ENCODE data around the gene ENC1.

ENC1 gene

DNA sequence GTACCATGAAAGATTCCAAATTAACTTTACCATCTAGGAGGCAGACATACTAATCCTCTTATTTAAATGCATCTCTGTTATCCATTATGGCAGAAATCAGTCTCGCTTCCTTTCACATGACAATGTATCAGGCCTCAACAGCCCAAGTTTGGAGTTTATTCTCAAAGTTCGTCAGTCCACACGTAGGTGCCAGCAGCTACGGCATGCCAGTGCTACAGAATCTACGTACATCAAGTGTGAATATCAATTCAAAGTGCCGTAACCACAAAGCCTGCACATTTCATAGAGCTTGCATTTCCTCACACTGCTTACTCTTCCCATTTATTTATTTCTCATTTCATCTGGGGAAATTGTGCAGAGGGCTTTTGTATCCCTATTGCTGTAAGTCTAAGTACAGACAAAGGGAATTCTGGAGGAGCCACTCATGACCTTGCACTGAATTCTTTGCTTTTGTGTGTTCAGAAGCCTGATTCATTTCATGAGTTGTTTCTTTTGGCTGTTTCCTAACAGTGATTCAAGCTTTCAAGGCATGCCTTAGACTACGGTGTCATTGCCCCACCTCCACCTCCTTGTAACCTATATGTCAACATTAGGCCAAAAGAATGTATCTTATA is 10.0 kb downstream of the ENC1 start:
- DNase-seq: no peak

- DNase-seq: no peak
Measured at GRCh38 chr5:74629326-74629725, 11.2 kb downstream of the ENC1 start.

DNA sequence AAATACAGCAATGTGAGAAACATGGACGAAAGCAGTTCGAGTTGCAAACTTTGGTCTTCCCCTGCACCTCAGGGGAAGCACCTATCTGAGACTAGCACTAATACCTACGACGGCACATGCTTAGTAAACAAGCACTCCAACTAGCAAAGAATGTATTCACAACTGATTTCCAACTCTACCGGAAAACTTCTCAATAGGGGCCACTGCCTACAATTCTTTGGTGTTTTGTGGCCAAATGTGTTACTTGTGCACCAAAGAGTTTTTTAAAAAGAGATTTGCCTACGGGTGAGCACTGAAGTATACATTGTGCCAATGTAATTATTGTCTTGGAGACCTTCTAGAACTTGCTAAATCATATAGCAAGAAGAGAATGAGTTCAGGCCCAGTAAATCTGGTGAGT is 12.2 kb downstream of the ENC1 start:
- no peak for DNase-seq

DNA sequence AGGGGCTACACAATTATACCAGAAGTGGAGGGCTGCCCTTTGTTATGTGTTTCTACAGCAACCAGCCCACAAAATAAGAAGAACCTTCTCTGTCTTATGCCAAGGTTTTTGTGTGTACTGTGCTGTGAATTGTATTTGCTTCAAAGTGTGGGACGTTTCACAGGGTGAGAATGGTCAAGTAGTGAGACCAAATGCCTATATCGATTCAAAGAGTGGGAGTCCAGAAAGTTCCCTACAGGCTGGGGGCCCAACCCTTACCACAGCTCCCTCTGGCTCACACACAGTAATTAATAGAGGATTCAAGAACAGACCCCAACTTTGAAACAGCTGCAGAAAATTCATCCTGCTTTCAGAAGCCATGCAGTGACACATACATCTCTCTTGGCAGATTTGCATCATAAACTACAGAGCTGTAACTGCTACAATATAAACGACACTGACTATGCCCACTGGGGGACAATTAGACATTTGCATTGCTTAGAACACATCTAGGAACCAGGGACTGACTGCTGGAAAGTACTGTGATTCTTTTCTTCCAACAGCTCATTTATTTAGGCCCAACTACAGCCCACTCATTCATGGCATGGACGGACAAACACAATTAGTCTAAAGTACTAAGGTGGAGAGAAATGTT is 12.8 kb downstream of the ENC1 start:
- DNase-seq: no peak

GRCh38 chr5:74626386-74627222 is 13.9 kb downstream of the ENC1 start:
- no peak for DNase-seq

DNA sequence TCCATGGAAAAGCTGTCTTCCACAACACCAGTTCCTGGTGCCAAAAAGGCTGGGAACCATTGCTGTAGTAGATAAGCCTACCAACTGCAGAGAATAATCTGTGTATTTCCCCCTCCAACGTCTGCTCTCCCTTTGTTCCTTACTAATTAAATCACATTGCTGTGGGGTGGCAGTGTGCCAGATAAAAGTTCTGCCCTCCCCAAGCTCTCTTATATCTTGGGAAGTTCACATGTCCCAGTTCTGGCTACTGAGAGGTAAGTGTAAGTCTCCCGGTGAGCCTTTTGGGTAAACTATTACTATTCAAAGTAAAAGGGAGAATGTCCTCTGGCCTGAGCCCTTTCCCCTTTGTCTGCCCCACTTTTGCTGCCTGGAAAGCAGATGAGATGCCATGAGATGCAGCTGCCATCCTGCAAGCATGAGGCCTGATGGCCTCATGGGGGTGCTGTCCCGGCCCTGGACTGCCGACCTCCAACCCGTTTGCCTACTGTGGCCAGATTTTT is 14.7 kb downstream of the ENC1 start:
- DNase-seq: no peak

GRCh38 chr5:74624931-74625505 is 15.5 kb downstream of the ENC1 start:
- DNase-seq: no peak

DNA sequence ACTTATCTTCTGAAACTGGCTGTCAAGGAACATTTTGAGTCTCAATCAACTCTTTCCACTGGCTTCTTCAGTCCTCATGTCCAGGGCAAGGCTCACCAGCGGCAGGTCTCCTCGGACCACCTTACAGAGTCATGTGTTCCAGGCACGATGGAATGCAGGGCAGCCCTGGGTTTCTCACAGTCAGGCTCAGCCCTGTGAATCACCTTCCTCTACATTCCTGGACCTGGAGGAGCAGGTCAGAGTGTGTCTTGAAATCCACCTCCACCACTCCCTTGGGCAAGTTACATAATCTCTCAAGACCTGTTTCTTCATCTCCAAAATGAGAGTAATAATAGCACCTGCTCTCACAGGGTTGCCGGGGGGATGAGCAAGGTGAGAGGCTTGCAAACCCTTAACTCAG is 16.0 kb downstream of the ENC1 start:
- DNase-seq: no peak

- DNase-seq: no peak
Measured at GRCh38 chr5:74623748-74624408, 16.6 kb downstream of the ENC1 start.

DNA sequence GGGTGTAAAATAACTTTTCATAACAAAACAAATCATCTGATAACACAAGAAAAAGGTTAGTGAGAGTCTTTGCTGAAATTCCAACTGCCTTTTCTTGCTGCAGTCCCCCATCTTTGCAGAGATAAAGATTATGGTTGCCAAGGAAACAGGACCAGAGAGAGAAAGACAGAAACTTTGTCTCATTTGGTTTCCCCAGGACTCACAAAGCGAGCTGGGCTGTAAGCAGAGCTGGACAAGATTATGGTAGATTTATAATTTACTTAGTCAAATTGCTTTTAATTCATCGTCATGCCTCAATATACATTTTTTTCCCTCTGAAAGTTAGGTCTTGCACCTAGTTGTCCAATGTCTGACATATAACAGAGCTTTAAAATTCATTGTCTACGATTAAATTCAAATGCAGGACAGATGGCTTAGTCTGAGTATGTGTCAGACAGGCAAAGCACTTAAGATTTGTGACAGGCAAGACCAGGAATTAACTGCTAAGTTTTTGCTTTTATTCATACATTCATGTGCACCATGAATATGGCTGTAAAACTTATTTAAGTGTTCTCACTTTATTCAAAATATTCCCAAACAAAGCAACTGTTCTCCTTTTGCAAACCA is 17.4 kb downstream of the ENC1 start:
- DNase-seq: no peak

GRCh38 chr5:74622122-74622521 is 18.4 kb downstream of the ENC1 start:
- DNase-seq: no peak

DNA sequence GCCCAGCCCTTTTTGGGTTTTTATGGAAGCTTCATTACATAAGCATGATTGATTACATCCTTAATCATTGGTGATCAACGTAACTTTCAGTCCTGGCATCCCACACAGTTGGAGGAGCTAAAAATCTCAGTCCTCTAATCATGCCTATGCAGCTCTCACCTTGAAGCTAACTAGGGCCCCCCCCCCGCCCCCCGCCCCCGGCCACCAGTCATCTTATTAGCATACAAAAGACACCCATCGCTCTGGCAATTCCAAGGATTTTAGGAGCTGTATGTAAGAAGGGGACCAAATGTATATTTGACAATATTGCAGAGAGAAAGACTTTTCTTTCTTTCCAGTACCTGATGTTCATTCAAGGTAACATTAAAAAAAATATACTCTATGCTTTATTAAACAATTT is 19.0 kb downstream of the ENC1 start:
- no peak for DNase-seq

DNA sequence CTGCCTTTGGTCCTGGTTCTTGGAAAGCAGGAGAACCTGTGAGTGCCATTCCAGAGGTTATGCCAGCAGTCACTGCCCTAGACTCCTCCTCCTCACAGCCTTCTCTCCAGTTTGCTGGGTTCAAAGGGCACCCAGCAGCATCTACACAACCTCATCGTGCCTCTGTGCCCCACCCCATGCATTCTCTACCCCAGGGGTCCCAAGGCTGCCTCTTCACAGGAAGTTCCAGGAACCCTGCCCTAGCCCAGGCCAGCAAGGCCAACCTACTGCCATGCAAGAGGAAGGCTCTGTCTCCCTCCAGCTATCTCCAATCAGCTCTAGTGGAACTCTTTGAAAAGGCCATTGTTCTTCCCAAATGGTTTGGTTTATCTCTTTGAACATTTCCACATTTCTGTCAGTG is 21.2 kb downstream of the ENC1 start:
- DNase-seq: no peak

DNA sequence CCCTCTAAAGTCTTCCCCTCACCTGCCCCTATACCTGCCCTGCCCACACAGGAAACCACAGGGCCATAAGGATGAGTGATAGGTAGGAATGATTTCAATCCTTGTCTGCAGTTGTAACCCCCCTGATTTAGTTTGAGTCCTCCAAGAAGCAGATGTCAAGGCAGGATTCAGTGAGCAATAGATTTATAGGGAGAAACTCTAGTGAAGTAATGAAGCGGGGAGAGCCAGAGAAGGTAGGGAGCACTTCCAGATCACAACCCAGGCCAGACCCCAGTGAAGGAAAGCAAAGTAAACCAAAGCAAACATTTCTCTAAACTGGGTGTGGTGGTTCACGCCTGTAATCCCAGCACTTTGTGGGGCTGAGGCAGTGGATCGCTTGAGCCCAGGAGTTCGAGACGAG is 22.4 kb downstream of the ENC1 start:
- no peak for DNase-seq

GRCh38 chr5:74617202-74617601 is 23.3 kb downstream of the ENC1 start:
- no peak for DNase-seq

DNA sequence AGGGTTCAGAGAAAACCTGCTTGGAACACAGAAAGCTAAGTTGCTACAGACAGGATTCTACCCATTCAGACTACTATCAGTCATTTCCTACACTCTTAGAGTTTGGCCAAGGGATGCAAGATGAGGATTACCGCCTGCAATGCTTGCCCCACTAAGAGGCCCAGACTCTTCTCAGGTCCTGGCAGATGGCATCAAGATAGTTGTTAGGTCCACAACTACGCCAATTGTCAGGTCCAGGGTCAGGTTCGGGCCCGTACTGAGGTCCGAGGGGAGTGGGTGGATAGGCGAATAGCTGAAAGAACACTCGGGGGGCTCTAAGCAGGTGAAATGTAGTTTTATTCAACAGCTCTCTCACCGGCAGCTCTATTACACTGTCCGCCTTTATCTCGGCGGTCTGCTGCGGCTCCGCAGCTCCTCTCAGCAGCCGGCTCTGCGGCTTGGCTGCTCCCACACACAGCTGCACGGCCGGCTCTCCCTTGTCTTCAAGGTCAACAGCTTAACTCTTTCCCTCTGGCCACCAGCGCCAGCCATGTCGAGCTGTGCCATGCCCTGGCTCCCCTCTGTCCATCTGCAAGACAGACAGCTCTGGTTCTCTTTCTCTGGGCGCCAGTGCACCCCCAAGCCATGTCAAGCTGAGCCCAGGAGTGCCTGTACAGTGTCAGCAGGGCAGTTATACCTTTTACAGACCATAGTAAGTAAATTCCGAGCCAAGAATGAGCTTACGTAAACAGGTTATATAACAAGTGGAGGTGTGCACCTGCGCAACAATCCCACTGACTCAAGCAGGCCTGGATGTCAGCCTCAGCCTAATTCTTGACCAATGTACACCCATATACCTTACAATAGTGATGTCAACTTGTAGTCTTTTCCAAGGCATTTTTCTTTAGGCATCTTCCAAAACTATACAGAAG is 24.0 kb downstream of the ENC1 start:
- no peak for DNase-seq

- DNase-seq: no peak
Measured at GRCh38 chr5:74613283-74613682, 27.2 kb downstream of the ENC1 start.

DNA sequence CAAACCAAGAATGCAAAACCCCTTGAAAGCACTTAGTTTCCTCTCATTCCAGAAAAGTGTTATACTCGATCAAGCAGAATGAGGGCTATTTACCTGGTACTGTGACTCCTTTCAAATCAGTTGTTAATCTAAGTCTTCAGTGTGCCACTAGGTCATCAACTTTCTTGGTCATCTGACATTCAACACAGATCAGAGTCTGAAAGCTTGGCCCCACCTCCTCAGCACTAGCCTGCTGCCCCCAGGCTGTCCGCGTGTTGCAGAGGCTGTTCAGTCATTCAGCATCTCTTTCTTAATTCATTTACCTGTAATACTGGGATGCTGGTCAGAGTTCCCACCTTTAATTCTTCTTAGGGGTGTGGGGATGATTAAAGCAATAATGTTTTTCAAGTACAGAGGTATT is 28.5 kb downstream of the ENC1 start:
- no peak for DNase-seq

GRCh38 chr5:74608736-74609601 is 31.6 kb downstream of the ENC1 start:
- no peak for DNase-seq

GRCh38 chr5:74605759-74606158 is 34.8 kb downstream of the ENC1 start:
- DNase-seq: no peak

- DNase-seq: no peak
Measured at GRCh38 chr5:74603376-74603775, 37.2 kb downstream of the ENC1 start.

Measured in activated CD8-positive, alpha-beta memory T cell treated with anti-CD3 and anti-CD28 coated beads, Interleukin-2, amount 50 U/mL, for 4 hours (primary cell).